T-helper 1 cell (primary cell): Measurements from ENCODE around the gene TCF12.

Experiments used
- DNase-seq, 5 donors: peaks; one replicate each; pipeline ENCODE4 v3.0.0-alpha.2; 2012 to 2020

The TCF12 gene

GRCh38 chr15:57223345-57223744 lies 304.9 kb downstream of the TCF12 start:
- no peak for DNase-seq

- DNase-seq: no peak
Measured at GRCh38 chr15:57223887-57224286, 305.4 kb downstream of the TCF12 start.

GRCh38 chr15:57224664-57225063 lies 306.2 kb downstream of the TCF12 start:
- DNase-seq: no peak

- DNase-seq: no peak
Measured at GRCh38 chr15:57227166-57227565, 308.7 kb downstream of the TCF12 start.

- no peak for DNase-seq
Measured at GRCh38 chr15:57227899-57228298, 309.5 kb downstream of the TCF12 start.

GRCh38 chr15:57228395-57228794 lies 310.0 kb downstream of the TCF12 start:
- no peak for DNase-seq

GRCh38 chr15:57229051-57229450 lies 310.6 kb downstream of the TCF12 start:
- DNase-seq: no peak

GRCh38 chr15:57231559-57231958 lies 313.1 kb downstream of the TCF12 start:
- no peak for DNase-seq

GRCh38 chr15:57234156-57234555 lies 315.7 kb downstream of the TCF12 start:
- DNase-seq: no peak

- DNase-seq: no peak
Measured at GRCh38 chr15:57235186-57235585, 316.7 kb downstream of the TCF12 start.

GRCh38 chr15:57235873-57236272 lies 317.4 kb downstream of the TCF12 start:
- DNase-seq: no peak

GRCh38 chr15:57236561-57237300 lies 318.3 kb downstream of the TCF12 start:
- no peak for DNase-seq

GRCh38 chr15:57237301-57237642 lies 318.8 kb downstream of the TCF12 start:
- no peak for DNase-seq

GRCh38 chr15:57237676-57238075 lies 319.2 kb downstream of the TCF12 start:
- no peak for DNase-seq

GRCh38 chr15:57245130-57245529 lies 326.7 kb downstream of the TCF12 start:
- DNase-seq: no peak

GRCh38 chr15:57245714-57246113 lies 327.3 kb downstream of the TCF12 start:
- DNase-seq: no peak

- DNase-seq: no peak
Measured at GRCh38 chr15:57248074-57248473, 329.6 kb downstream of the TCF12 start.

GRCh38 chr15:57251308-57251707 lies 332.9 kb downstream of the TCF12 start:
- no peak for DNase-seq

GRCh38 chr15:57251941-57252340 lies 333.5 kb downstream of the TCF12 start:
- DNase-seq: no peak

- DNase-seq: no peak
Measured at GRCh38 chr15:57253082-57253481, 334.6 kb downstream of the TCF12 start.

GRCh38 chr15:57253500-57253899 lies 335.1 kb downstream of the TCF12 start:
- DNase-seq: no peak

GRCh38 chr15:57255751-57256341 lies 337.4 kb downstream of the TCF12 start:
- no peak for DNase-seq

GRCh38 chr15:57256939-57257338 lies 338.5 kb downstream of the TCF12 start:
- DNase-seq: no peak

GRCh38 chr15:57259568-57260040 lies 341.2 kb downstream of the TCF12 start:
- DNase-seq: no peak

GRCh38 chr15:57263520-57263919 lies 345.1 kb downstream of the TCF12 start:
- no peak for DNase-seq
